ENCODE data around the gene RNASET2. TPM values are rescaled to one million over a fixed set of nuclear protein-coding genes. Genes with fewer than 3 reads are reported as not detected.

The RNASET2 gene
- total RNA-seq, 1 donor: 22.5 TPM

DNA sequence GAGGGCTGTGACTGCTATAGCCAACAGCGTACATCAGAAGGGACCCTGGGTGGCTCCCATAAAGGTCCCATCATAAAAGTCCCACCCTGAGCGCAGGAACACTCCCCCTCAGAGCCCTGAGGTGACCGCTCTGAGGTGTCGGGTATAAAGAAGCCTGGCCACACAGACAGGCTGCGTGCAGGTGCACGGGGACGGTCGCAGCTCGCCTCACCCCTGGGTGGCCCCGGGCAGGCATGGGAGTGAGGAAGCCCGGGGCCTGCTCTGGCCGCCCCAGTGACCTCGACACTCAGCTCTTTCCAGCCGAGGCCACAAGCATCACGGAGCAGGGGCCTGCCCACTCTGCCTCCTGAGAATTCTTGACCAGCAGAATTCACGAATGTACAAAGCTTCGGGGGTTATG is 14.4 kb upstream of the RNASET2 start:
- TF ChIP-seq, protein P1, sequence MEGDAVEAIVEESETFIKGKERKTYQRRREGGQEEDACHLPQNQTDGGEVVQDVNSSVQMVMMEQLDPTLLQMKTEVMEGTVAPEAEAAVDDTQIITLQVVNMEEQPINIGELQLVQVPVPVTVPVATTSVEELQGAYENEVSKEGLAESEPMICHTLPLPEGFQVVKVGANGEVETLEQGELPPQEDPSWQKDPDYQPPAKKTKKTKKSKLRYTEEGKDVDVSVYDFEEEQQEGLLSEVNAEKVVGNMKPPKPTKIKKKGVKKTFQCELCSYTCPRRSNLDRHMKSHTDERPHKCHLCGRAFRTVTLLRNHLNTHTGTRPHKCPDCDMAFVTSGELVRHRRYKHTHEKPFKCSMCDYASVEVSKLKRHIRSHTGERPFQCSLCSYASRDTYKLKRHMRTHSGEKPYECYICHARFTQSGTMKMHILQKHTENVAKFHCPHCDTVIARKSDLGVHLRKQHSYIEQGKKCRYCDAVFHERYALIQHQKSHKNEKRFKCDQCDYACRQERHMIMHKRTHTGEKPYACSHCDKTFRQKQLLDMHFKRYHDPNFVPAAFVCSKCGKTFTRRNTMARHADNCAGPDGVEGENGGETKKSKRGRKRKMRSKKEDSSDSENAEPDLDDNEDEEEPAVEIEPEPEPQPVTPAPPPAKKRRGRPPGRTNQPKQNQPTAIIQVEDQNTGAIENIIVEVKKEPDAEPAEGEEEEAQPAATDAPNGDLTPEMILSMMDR (IDR thresholded peaks at IDR 0.05; ENCODE audit: insufficient read depth, low read depth, low read length): no peak
- H3K4me3 ChIP-seq (ENCODE audit: low read depth, low read length): no peak overlapping the region
- DNase-seq (ENCODE audit: low read depth): no peak

DNA sequence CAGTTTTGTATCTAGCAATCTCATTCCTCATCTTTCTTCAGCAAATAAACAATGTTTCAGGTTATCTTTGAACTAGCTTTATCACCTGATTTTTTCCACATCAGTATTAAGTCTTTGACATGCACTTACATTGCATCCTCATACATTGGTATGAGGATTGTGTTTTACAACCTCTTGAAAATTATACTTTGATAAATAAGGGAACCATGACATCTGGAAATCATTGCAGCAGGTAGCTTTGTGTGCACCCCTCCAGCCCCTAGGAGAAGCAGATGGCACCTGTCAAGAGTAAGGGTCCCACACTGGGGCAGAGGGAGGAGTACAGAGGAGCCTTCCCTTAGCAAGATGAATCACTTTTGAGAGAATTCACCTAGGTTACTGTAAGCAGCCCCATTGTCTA is 13.7 kb upstream of the RNASET2 start:
- no peak for DNase-seq (ENCODE audit: low read depth)
- TF ChIP-seq, protein P1 (IDR thresholded peaks at IDR 0.05; ENCODE audit: insufficient read depth, low read depth, low read length): no peak

DNA sequence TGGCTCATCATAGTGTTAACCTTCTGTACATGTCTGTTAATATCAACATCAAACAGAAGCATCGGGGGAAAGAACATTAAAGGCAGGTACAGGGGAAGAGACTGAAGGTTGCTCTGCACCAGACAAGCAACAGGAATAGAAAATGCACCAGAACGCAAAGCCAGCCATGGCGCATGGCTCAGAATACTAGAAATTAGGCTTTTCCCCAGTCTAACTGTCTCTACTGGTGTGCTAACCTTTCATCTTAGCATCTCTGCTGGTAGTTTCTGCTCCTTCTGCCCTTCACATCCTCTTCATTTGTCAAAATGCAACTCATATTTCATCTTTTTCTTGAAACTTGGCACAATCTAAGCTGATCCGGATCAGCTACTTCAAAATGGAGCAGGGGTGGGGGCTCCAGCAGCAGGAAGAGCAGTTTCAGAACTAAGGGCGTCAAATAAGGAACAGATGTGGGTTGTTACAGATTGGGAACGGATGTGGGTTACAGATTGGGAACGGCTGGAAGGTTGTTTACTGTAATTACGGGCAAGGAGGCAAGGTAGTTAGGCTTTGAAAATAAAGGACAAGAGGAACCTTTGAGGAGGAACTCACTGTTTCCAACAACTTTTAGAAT is 13.1 kb upstream of the RNASET2 start:
- TF ChIP-seq, protein P1 (IDR thresholded peaks at IDR 0.05; ENCODE audit: insufficient read depth, low read depth, low read length): no peak
- no peak overlapping the region for H3K4me3 ChIP-seq (ENCODE audit: low read depth, low read length)
- DNase-seq (ENCODE audit: low read depth): peak; percentile 20

More for the DNA sequence above, 13.7 kb upstream of the RNASET2 start:
- no peak overlapping the region for H3K4me3 ChIP-seq (ENCODE audit: low read depth, low read length)

GRCh38 chr6:166966268-166966667 is 9.9 kb upstream of the RNASET2 start:
- no peak overlapping the region for H3K4me3 ChIP-seq (ENCODE audit: low read depth, low read length)
- TF ChIP-seq, protein P1 (IDR thresholded peaks at IDR 0.05; ENCODE audit: insufficient read depth, low read depth, low read length): no peak
- DNase-seq (ENCODE audit: low read depth): no peak

- H3K4me3 ChIP-seq (ENCODE audit: low read depth, low read length): no peak overlapping the region
- TF ChIP-seq, protein P1 (IDR thresholded peaks at IDR 0.05; ENCODE audit: insufficient read depth, low read depth, low read length): no peak
- DNase-seq (ENCODE audit: low read depth): no peak
Observed at GRCh38 chr6:166960609-166960978, 4.2 kb upstream of the RNASET2 start.

DNA sequence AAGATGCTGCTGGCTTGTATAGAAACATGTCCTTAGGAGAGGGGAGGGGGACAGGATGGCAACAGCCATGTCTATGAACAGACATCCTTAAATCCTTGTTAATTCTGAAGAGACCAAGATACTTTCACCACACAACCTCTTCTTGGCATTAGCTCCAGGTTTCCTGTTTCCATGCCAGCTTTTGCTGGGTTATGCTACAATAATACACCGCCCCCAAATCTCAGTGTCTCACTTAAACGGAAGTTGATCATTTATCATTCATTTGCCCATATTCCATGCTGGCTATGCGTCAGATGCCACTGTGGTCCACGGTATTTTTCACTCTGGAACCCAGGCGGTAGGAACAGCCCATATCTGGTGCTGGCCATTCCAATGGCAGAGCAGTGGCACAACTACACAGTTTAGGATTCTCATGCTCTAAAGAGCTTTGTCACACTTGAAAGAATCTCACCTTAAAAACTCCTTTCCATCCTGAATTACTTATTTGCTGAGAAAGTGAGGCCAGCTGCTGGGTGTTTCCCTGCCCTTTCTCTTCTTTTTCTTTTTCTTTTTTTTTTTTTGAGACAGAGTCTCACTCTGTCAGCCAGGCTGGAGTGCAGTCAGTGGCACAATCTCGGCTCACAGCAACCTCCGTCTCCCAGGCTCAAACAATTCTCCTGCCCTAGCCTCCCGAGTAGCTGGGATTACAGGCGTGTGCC is 3.7 kb upstream of the RNASET2 start:
- no peak overlapping the region for H3K4me3 ChIP-seq (ENCODE audit: low read depth, low read length)
- DNase-seq (ENCODE audit: low read depth): no peak
- TF ChIP-seq, protein P1 (IDR thresholded peaks at IDR 0.05; ENCODE audit: insufficient read depth, low read depth, low read length): no peak

All from fibroblast of villous mesenchyme (primary cell).